ENCODE measurements around the gene RBMS1.

The RBMS1 gene

GRCh38 chr2:160486341-160486740 lies 7.3 kb downstream of the RBMS1 start:
- in situ Hi-C loops (cut with MboI; ENCODE audit: low pct_unique_long_range_greater_than_20kb, low sequenced_read_pairs, unreplicated experiment) = no loop called here
- no peak for TF ChIP-seq CTCF (IDR thresholded peaks at IDR 0.05; ENCODE audit: extremely low read depth, insufficient read depth, missing control alignments)

GRCh38 chr2:160484859-160485520 lies 8.6 kb downstream of the RBMS1 start:
- in situ Hi-C loops (cut with MboI; ENCODE audit: low pct_unique_long_range_greater_than_20kb, low sequenced_read_pairs, unreplicated experiment) = no loop called here

More at GRCh38 chr2:160486341-160486740, 7.3 kb downstream of the RBMS1 start:
- no peak for DNase-seq (ENCODE audit: low spot score)

GRCh38 chr2:160482673-160483072 lies 10.9 kb downstream of the RBMS1 start:
- in situ Hi-C loops (cut with MboI; ENCODE audit: low pct_unique_long_range_greater_than_20kb, low sequenced_read_pairs, unreplicated experiment) = no loop called here
- DNase-seq (ENCODE audit: low spot score) = no peak
- TF ChIP-seq CTCF (IDR thresholded peaks at IDR 0.05; ENCODE audit: extremely low read depth, insufficient read depth, missing control alignments) = no peak

More at GRCh38 chr2:160484859-160485520, 8.6 kb downstream of the RBMS1 start:
- no peak for DNase-seq (ENCODE audit: low spot score)
- TF ChIP-seq CTCF (IDR thresholded peaks at IDR 0.05; ENCODE audit: extremely low read depth, insufficient read depth, missing control alignments) = no peak

- in situ Hi-C loops (cut with MboI; ENCODE audit: low pct_unique_long_range_greater_than_20kb, low sequenced_read_pairs, unreplicated experiment) = no loop called here
Measured at GRCh38 chr2:160479269-160479668, 14.3 kb downstream of the RBMS1 start.

GRCh38 chr2:160478660-160479059 lies 14.9 kb downstream of the RBMS1 start:
- no peak for DNase-seq (ENCODE audit: low spot score)
- TF ChIP-seq CTCF (IDR thresholded peaks at IDR 0.05; ENCODE audit: extremely low read depth, insufficient read depth, missing control alignments) = no peak

More at GRCh38 chr2:160479269-160479668, 14.3 kb downstream of the RBMS1 start:
- TF ChIP-seq CTCF (IDR thresholded peaks at IDR 0.05; ENCODE audit: extremely low read depth, insufficient read depth, missing control alignments) = no peak
- no peak for DNase-seq (ENCODE audit: low spot score)

GRCh38 chr2:160477032-160477431 lies 16.6 kb downstream of the RBMS1 start:
- TF ChIP-seq CTCF (IDR thresholded peaks at IDR 0.05; ENCODE audit: extremely low read depth, insufficient read depth, missing control alignments) = no peak
- DNase-seq (ENCODE audit: low spot score) = no peak
- in situ Hi-C loops (cut with MboI; ENCODE audit: low pct_unique_long_range_greater_than_20kb, low sequenced_read_pairs, unreplicated experiment) = no loop called here

More at GRCh38 chr2:160478660-160479059, 14.9 kb downstream of the RBMS1 start:
- in situ Hi-C loops (cut with MboI; ENCODE audit: low pct_unique_long_range_greater_than_20kb, low sequenced_read_pairs, unreplicated experiment) = no loop called here
